ENCODE measurements around the gene PAPPA. TPM values are rescaled to one million over a fixed set of nuclear protein-coding genes. Genes with fewer than 3 reads are reported as not detected.
A peak's percentile ranks its signal among the peaks of the same experiment; 100 is the strongest.

Gene PAPPA
- total RNA-seq, 1 donor from 2014 or later, result 2.5 TPM

DNA sequence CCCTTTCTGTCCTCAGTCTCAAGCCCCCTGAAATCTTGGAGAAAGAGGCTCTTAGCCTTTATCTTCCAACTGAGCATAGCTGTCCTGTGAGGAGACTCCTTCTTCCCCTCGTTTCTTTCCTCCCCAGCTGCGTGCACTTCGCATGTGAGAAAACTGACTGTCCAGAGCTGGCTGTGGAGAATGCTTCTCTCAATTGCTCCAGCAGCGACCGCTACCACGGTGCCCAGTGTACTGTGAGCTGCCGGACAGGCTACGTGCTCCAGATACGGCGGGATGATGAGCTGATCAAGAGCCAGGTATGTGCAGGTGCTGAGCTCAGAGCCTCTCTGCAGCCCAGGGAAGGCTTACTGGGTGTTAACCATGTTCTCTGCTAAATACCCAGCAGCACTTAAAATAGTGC lies 190.8 kb downstream of the PAPPA start:
- no peak for DNase-seq (ENCODE audit: low read depth)

DNA sequence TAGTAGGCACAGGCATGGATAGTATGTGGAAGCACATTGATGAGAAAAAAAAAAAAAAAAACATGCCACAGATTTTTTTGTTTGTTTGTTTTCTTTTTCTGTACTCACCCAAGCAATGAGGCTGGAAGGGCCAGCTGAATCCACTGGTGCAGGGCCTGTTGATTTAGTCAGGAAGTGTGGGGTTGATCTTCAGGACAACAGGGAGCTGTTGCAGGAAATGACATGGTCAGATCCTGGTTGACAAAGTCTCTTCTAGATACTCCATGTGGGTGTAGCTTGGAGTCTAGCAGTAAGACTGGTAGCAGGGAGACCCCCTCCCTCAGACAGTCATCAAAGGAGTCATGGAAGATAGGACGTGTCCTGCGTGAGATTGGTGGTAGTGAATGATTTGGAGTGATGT lies 191.8 kb downstream of the PAPPA start:
- DNase-seq (ENCODE audit: low read depth), result no peak

DNA sequence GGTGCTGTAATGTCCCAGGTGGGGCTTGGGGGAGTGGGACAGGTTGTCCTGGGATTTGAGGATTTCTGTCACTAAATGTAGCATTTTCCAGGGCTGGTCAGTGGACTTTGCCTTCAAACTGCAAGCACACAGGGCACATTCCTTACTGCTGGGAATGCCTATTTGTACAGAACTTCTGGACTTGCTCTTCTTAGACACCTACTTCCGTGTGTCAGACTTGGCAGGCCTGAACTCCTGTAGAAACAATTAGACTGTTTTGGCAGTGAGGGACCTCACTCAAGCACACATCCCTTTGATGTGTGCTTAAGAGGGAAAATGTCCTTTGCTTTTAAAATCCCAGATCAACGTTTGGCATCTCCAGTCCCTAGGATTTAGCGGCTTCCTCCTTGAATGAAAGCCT lies 192.2 kb downstream of the PAPPA start:
- no peak for DNase-seq (ENCODE audit: low read depth)

GRCh38 chr9:116349684-116350083 lies 196.1 kb downstream of the PAPPA start:
- DNase-seq (ENCODE audit: low read depth), result no peak

GRCh38 chr9:116350213-116350612 lies 196.6 kb downstream of the PAPPA start:
- DNase-seq (ENCODE audit: low read depth), result no peak

GRCh38 chr9:116352958-116353357 lies 199.4 kb downstream of the PAPPA start:
- no peak for DNase-seq (ENCODE audit: low read depth)

DNA sequence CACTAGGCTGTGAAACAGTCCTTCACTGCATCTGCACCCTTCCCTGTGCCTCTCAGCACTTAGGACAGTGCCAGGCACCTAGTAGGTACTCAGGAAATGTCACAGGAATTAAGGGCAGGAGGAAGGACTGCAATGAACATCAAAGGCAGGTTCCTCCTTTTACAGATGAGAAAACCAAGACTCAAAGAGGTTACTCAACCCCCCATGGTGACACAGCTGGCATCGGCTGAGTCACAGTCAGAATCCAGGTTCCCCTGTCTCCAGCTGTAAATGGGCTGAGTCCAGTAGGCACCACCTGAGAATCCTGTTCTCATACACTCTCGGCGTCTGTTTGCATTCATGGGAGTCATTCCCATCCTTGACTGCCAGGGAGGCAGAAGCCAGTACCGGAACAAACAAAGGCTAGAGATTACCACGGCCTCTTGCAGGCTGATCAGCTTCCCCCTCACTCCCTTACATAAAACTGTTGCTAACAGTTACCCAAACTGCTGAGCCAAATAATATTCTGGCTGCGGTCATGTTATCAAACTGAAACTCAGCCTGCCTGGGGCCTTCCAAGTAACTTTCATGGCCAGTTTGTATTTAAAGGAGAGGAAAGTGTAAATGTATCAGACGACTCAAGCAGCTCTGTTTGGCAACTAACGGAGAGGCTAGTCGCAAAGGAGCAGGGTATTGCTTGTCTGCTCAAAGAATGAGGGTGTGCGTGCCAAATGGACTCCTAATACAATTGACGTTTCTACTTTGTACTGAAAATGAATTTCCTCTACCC lies 201.7 kb downstream of the PAPPA start:
- no peak for DNase-seq (ENCODE audit: low read depth)

GRCh38 chr9:116358251-116358650 lies 204.7 kb downstream of the PAPPA start:
- DNase-seq (ENCODE audit: low read depth), result no peak

DNA sequence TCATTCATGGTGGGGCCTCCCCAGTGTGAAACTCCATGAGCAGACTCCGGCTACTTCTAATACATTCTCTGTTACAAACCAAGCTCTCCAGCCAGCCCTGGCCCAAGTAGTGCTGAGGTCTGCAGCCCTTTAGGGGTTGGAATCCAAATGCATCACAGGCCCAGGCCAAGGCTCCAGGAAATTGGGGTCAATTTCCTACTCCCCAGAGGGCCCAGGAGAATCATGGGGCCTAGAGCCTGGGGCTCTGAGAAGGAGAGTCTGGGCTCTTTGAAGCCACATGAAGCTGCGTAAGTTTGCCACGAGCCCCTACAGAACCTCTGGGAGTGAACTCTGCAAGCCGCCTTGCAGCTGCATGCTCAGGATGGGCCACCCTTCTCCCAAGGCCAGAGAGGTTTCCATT lies 206.4 kb downstream of the PAPPA start:
- DNase-seq (ENCODE audit: low read depth), result no peak

DNA sequence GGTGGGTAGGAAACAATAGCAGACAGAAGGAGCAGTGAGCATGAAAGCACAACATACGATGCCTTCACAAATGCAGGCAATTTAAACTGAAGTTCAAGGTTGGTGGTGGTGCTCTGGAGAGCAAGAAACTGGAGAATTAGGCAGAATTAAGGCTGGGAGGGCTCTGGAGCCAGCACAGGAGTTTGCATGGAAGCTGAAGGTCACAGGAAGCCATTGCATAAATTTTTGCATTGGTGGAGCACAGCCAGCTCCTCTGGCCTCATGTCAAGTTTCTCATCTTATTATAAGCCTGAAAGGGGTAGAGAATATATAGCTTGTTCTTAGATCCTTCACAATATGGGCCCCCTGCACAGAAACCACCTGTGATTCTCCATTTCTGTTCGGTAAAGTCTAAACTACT lies 207.4 kb downstream of the PAPPA start:
- DNase-seq (ENCODE audit: low read depth), result no peak

GRCh38 chr9:116361547-116361946 lies 208.0 kb downstream of the PAPPA start:
- no peak for DNase-seq (ENCODE audit: low read depth)

GRCh38 chr9:116362493-116362892 lies 208.9 kb downstream of the PAPPA start:
- DNase-seq (ENCODE audit: low read depth), result no peak

GRCh38 chr9:116365056-116365471 lies 211.5 kb downstream of the PAPPA start:
- peak; percentile 45 for DNase-seq (ENCODE audit: low read depth)

GRCh38 chr9:116366241-116366640 lies 212.7 kb downstream of the PAPPA start:
- DNase-seq (ENCODE audit: low read depth), result no peak

- no peak for DNase-seq (ENCODE audit: low read depth)
Measured at GRCh38 chr9:116368680-116369079, 215.1 kb downstream of the PAPPA start.

DNA sequence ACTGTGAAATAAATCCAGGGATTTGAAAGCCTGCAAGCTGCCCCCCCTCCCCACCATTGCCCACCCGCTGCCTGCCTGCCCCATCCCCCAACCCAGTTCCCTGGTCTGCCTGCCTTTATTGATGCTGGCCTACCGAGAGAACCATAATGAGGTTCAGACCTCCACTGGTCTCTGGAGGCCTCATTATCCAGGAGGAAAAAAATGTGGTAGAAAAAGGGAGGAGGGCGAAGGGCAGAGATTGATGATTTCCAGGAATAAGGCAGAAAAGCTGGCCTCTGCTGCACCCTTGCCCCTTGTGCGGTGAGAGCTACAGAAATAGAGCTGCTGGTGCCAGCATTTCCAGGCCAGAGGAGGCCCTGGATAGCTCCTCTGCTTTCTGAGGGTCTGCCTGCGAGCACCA lies 216.1 kb downstream of the PAPPA start:
- no peak for DNase-seq (ENCODE audit: low read depth)

GRCh38 chr9:116370556-116370955 lies 217.0 kb downstream of the PAPPA start:
- DNase-seq (ENCODE audit: low read depth), result no peak

- DNase-seq (ENCODE audit: low read depth), result no peak
Measured at GRCh38 chr9:116372081-116372673, 218.6 kb downstream of the PAPPA start.

- no peak for DNase-seq (ENCODE audit: low read depth)
Measured at GRCh38 chr9:116372786-116373185, 219.2 kb downstream of the PAPPA start.

DNA sequence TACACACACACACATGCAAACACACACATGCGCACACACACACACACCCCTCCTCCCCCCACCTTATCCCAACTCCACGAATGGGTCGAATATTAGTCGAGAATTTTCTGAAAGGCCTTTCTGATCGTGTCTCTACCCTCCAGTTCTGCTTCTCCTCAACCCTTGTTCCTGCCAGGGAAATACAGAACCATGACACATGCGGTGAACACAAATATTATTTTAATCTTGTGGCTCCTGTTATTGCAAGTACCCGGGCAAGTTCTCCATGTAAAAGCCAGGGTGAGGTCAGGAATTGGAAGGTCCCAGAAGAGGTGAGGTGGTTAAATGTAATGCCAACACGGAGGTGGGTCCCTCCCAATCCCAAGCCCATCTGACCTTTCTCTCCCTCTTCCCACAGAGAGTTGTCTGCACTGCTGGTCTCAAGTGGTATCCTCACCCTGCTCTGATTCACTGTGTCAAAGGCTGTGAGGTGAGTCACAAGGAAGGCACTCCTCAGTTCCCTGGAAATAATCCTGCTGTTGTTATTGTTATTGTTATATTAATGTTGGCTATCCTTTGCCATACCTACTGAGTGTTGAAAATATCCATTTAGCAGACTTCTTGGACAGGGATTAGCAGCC lies 223.7 kb downstream of the PAPPA start:
- DNase-seq (ENCODE audit: low read depth), result peak; percentile 93

GRCh38 chr9:116378873-116379272 lies 225.3 kb downstream of the PAPPA start:
- DNase-seq (ENCODE audit: low read depth), result no peak

DNA sequence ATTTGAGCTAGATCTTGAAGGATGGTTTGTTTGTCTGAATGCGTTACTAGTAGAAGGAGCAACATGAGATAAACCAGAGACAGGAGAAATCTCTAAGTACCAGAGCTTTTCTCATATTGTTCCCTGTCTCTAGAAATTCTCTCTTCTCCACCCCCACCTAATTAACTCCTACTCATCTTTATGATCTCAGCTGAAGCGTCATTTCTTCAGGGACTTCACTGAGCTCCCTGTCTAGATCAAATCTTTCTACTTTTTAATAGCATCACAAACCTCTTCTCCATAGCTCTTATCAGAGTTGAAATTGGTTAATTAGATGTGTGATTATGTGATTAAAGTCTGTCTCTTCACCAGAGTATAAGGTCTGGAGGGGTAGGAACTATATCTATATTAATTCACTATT lies 226.2 kb downstream of the PAPPA start:
- DNase-seq (ENCODE audit: low read depth), result no peak

GRCh38 chr9:116380496-116380995 lies 227.0 kb downstream of the PAPPA start:
- DNase-seq (ENCODE audit: low read depth), result no peak
